Endodermal cell (in vitro differentiated cells): Measurements from ENCODE around the gene GNB1L. TPM values are rescaled to one million over a fixed set of nuclear protein-coding genes. Genes with fewer than 3 reads are reported as not detected.

Experiments used
- DNase-seq: peaks from one replicate; pipeline ENCODE4 v3.0.0-alpha.2; 2017
- H3K27ac ChIP-seq: 2 replicates; pipeline ENCODE4 v1.5.1; 2013; ENCODE audit warnings: mild to moderate bottlenecking, low read depth, low read length, moderate library complexity
- H3K27me3 ChIP-seq: 2 replicates; pipeline ENCODE4 v1.6.1; 2013; ENCODE audit warnings: mild to moderate bottlenecking, low read length, moderate library complexity; ENCODE audit not compliant: insufficient read depth, control insufficient read depth, poor library complexity, severe bottlenecking
- H3K36me3 ChIP-seq: 2 replicates; pipeline ENCODE4 v1.7.0; 2013; ENCODE audit warnings: mild to moderate bottlenecking, low read length, moderate library complexity; ENCODE audit not compliant: control insufficient read depth, insufficient read depth
- H3K4me1 ChIP-seq: one replicate; pipeline ENCODE4 v1.7.0; 2013; ENCODE audit warnings: low read length; ENCODE audit not compliant: control insufficient read depth, insufficient read depth
- H3K4me3 ChIP-seq: 2 replicates; pipeline ENCODE4 v1.5.1; 2013; ENCODE audit warnings: mild to moderate bottlenecking, low read length, moderate library complexity
- H3K9ac ChIP-seq: 2 replicates; pipeline ENCODE4 v1.6.1; 2013; ENCODE audit warnings: mild to moderate bottlenecking, low read length, moderate library complexity; ENCODE audit not compliant: poor library complexity, severe bottlenecking; ENCODE audit errors: extremely low read depth
- H3K9me3 ChIP-seq: 2 replicates; pipeline ENCODE4 v1.6.1; 2013; ENCODE audit warnings: mild to moderate bottlenecking, low read length, moderate library complexity; ENCODE audit not compliant: control insufficient read depth
- H3K27ac Mint-ChIP-seq: 2 replicates; pipeline ENCODE4 v1.8.0; 2020; ENCODE audit warnings: mixed read lengths
- H3K27me3 Mint-ChIP-seq: 2 replicates; pipeline ENCODE4 v1.8.0; 2021; ENCODE audit warnings: mild to moderate bottlenecking, mixed read lengths; ENCODE audit not compliant: insufficient read depth
- H3K36me3 Mint-ChIP-seq: 2 replicates; pipeline ENCODE4 v1.8.0; 2020; ENCODE audit warnings: low read depth, mixed read lengths
- H3K4me1 Mint-ChIP-seq: 2 replicates; pipeline ENCODE4 v1.8.0; 2020; ENCODE audit warnings: mixed read lengths
- H3K4me3 Mint-ChIP-seq: 2 replicates; pipeline ENCODE4 v1.8.0; 2020; ENCODE audit warnings: mild to moderate bottlenecking, moderate library complexity, mixed read lengths
- H3K9me3 Mint-ChIP-seq: 2 replicates; pipeline ENCODE4 v1.8.0; 2020; ENCODE audit warnings: mild to moderate bottlenecking, mixed read lengths
- CTCF ChIP-seq: fragments of 200-600 bp; sonication (generic); conservative IDR thresholded peaks from 2 replicates; pipeline ENCODE4 v1.5.0; 2021; ENCODE audit warnings: antibody characterized with exemption, mild to moderate bottlenecking
- WGBS, 2 experiments: methylation state at CpG; one replicate each; pipeline versions ENCODE4 v1.1.5 to v1.1.7; 2013; ENCODE audit warnings: missing lambda C conversion rate in 2 of 2, mixed read lengths in 1 of 2; ENCODE audit not compliant: insufficient coverage in 1 of 2, insufficient read length in 1 of 2; 5-methylcytosine and 5-hydroxymethylcytosine counted together
- total RNA-seq, 2 donors: library from RNA; stranded (reverse); fragmentation: NEBNext Ultra II Directional in 1 of 2; extraction: Animal tissue kit (Norgen Biotek cat#: 25700) in 1 of 2; gene quantifications; 2 replicates in 1 of 2; 3 replicates in 1 of 2; pipeline ENCODE4 v1.2.1, GENCODE V29; 2021

GNB1L gene
- total RNA-seq, 2 donors from 2014 or later: 9.5 to 12.2 TPM

GRCh38 chr22:19796160-19796559, 58.5 kb downstream of the GNB1L start:
- H3K4me3 ChIP-seq: no peak overlapping the region
- no peak for TF ChIP-seq CTCF
- no peak for DNase-seq
- Mint-ChIP-seq H3K4me3 (no peak overlapping the region), H3K27me3 (no peaks in the 10 kb centered on the region), H3K9me3 (no peaks in the 10 kb centered on the region), H3K4me1 (no peaks in the 10 kb centered on the region), H3K36me3 (peaks cover 2% of the 10 kb centered on the region), H3K27ac (no peak overlapping the region)
- 83 to 84% methylated on average over 4 to 7 of the region's 7 CpGs for WGBS, 2 experiments
- H3K27ac ChIP-seq: no peak overlapping the region
- H3K9me3 ChIP-seq: no peaks in the 10 kb centered on the region
- H3K9ac ChIP-seq: no peak overlapping the region
- no peaks in the 10 kb centered on the region for H3K36me3 ChIP-seq
- no peaks in the 10 kb centered on the region for H3K4me1 ChIP-seq
- no peaks in the 10 kb centered on the region for H3K27me3 ChIP-seq

- H3K27me3 Mint-ChIP-seq: no peaks in the 10 kb centered on the region
Measured at GRCh38 chr22:19795617-19796008, 59.1 kb downstream of the GNB1L start.

GRCh38 chr22:19793661-19794310, 60.9 kb downstream of the GNB1L start:
- H3K4me3 Mint-ChIP-seq: no peak overlapping the region
- H3K36me3 Mint-ChIP-seq: no peaks in the 10 kb centered on the region
- H3K27me3 ChIP-seq: no peaks in the 10 kb centered on the region
- H3K4me3 ChIP-seq: no peak overlapping the region
- H3K27ac ChIP-seq: no peak overlapping the region
- no peak overlapping the region for H3K9ac ChIP-seq
- no peak overlapping the region for H3K27ac Mint-ChIP-seq
- no peaks in the 10 kb centered on the region for H3K4me1 Mint-ChIP-seq
- 87 to 89% methylated on average over 2 of the region's 2 CpGs for WGBS, 2 experiments
- no peak for DNase-seq
- no peaks in the 10 kb centered on the region for H3K9me3 Mint-ChIP-seq
- no peaks in the 10 kb centered on the region for H3K27me3 Mint-ChIP-seq
- no peaks in the 10 kb centered on the region for H3K36me3 ChIP-seq
- no peaks in the 10 kb centered on the region for H3K9me3 ChIP-seq
- no peak for TF ChIP-seq CTCF
- H3K4me1 ChIP-seq: no peaks in the 10 kb centered on the region

More at GRCh38 chr22:19795617-19796008, 59.1 kb downstream of the GNB1L start:
- Histone ChIP-seq H3K4me3 (no peak overlapping the region), H3K27ac (no peak overlapping the region), H3K4me1 (no peaks in the 10 kb centered on the region), H3K9ac (no peak overlapping the region), H3K9me3 (no peaks in the 10 kb centered on the region), H3K27me3 (no peaks in the 10 kb centered on the region), H3K36me3 (no peaks in the 10 kb centered on the region)
- no peak for TF ChIP-seq CTCF
- WGBS, 2 experiments: 90 to 93% methylated on average over 6 of the region's 6 CpGs
- H3K27ac Mint-ChIP-seq: no peak overlapping the region
- H3K4me1 Mint-ChIP-seq: no peaks in the 10 kb centered on the region
- H3K9me3 Mint-ChIP-seq: no peaks in the 10 kb centered on the region
- no peak overlapping the region for H3K4me3 Mint-ChIP-seq
- peaks cover 2% of the 10 kb centered on the region for H3K36me3 Mint-ChIP-seq
- no peak for DNase-seq
